Ascending aorta (tissue), 2 donors: ENCODE data around the gene TGM5. TPM values are rescaled to one million over a fixed set of nuclear protein-coding genes. Genes with fewer than 3 reads are reported as not detected.

Experiments used
- DNase-seq, 2 donors: peaks; one replicate each; pipeline ENCODE4 v3.0.0-alpha.2; 2019; ENCODE audit warnings: low spot score in 2 of 2
- H3K27ac ChIP-seq, 2 donors: fragments of 200-600 bp; sonication (generic); one replicate each; pipeline ENCODE4 v1.5.1; 2016 to 2017; ENCODE audit warnings: mild to moderate bottlenecking in 1 of 2
- H3K27me3 ChIP-seq: fragments of 200-600 bp; sonication (generic); one replicate; pipeline ENCODE4 v1.5.1; 2017
- H3K36me3 ChIP-seq, 2 donors: fragments of 200-600 bp; sonication (generic); one replicate each; pipeline ENCODE4 v1.5.1; 2016
- H3K4me1 ChIP-seq, 2 donors: fragments of 200-600 bp; sonication (generic); one replicate each; pipeline ENCODE4 v1.5.1; 2016 to 2017; ENCODE audit warnings: mild to moderate bottlenecking in 1 of 2
- H3K4me3 ChIP-seq, 2 donors: fragments of 200-600 bp; sonication (generic); one replicate each; pipeline ENCODE4 v1.5.1; 2016 to 2017; ENCODE audit warnings: mild to moderate bottlenecking in 1 of 2
- H3K9me3 ChIP-seq, 2 donors: fragments of 200-600 bp; sonication (generic); one replicate each; pipeline ENCODE4 v1.5.1; 2016
- intact Hi-C: fragments of 100-400 bp; cut with DNase I; formaldehyde crosslinking; loops from one replicate; pipeline ENCODE4 v1.15.1; 2023
- total RNA-seq: library from RNA; depleted of rRNA; stranded (reverse); fragments of >200 nt; gene quantifications from one replicate; pipeline ENCODE4 v1.1.0, GENCODE V29; 2016
- TF ChIP-seq, protein P1 (sequence below), 3 experiments: fragments of 200-600 bp in 2 of 3; fragments of 450-650 bp in 1 of 3; sonication (generic) in 2 of 3; IDR thresholded peaks; one replicate each; pipeline ENCODE4 v1.5.1; 2016 to 2019; ENCODE audit warnings: antibody characterized with exemption in 3 of 3, mild to moderate bottlenecking in 1 of 3, moderate library complexity in 1 of 3

The TGM5 gene
- total RNA-seq, 1 donor from 2014 or later = not detected

DNA sequence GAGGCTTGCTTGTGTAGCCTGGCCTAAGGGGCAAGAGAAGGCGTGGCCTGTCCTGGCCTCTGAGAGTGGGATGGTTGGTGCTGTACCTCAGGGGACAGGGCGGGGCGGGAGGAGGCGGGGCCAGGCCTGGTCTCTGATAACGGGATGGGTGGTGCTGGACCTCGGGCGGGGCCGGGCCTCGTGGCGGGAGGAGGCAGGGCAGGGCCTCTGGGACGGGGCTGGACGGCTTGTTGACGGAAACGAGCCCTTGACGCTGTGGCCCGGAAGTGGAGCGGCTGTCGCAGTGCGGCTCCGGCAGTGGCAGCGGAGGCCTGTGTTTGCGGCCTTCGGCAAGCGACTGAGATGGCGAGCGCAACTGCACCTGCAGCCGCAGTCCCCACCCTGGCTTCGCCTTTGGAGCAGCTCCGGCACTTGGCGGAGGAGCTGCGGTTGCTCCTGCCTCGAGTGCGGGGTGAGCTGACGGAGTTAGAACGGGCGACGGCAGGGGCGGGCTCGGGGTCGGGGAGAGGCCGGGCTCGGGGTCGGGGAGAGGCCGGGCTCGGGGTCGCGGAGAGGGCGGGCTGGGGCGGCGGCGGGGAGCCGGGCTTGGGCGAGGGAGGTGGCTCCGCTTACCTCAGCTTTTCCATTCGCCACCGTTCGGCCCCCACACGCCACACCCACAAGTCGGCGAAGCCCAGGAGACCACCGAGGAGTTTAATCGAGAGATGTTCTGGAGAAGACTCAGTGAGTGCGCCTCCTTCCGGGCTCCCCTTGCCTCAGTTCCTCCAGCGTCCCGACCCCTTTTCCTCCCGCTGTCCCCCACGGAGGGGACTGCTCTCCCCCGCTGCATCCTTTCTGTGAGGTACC is 81.3 kb downstream of the TGM5 start, which contains the start of gene CCNDBP1:
Gene CCNDBP1, plus strand, starts transcription at position 247 of the 846 bp plus-strand sequence. Its CDS starts 96 bp downstream, at position 343.
- Histone ChIP-seq H3K27me3 (no peaks in the 10 kb centered on the region), H3K9me3 (no peaks in the 10 kb centered on the region), H3K4me3 (peak within 1 kb of the TSS; percentile 94 to 95), H3K27ac (peak within 1 kb of the TSS; percentile 96 to 97), H3K4me1 (peaks cover 0 to 13% of the 10 kb centered on the region in 2 donors), H3K36me3 (peaks cover 12 to 29% of the 10 kb centered on the region in 2 donors)
- intact Hi-C loops = no loop called here
- peak; percentile 85 to 97 for DNase-seq
- TF ChIP-seq, protein P1, sequence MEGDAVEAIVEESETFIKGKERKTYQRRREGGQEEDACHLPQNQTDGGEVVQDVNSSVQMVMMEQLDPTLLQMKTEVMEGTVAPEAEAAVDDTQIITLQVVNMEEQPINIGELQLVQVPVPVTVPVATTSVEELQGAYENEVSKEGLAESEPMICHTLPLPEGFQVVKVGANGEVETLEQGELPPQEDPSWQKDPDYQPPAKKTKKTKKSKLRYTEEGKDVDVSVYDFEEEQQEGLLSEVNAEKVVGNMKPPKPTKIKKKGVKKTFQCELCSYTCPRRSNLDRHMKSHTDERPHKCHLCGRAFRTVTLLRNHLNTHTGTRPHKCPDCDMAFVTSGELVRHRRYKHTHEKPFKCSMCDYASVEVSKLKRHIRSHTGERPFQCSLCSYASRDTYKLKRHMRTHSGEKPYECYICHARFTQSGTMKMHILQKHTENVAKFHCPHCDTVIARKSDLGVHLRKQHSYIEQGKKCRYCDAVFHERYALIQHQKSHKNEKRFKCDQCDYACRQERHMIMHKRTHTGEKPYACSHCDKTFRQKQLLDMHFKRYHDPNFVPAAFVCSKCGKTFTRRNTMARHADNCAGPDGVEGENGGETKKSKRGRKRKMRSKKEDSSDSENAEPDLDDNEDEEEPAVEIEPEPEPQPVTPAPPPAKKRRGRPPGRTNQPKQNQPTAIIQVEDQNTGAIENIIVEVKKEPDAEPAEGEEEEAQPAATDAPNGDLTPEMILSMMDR (IDR thresholded peaks at IDR 0.05) = peak in 2 of 3 experiments; percentile 15 to 41

DNA sequence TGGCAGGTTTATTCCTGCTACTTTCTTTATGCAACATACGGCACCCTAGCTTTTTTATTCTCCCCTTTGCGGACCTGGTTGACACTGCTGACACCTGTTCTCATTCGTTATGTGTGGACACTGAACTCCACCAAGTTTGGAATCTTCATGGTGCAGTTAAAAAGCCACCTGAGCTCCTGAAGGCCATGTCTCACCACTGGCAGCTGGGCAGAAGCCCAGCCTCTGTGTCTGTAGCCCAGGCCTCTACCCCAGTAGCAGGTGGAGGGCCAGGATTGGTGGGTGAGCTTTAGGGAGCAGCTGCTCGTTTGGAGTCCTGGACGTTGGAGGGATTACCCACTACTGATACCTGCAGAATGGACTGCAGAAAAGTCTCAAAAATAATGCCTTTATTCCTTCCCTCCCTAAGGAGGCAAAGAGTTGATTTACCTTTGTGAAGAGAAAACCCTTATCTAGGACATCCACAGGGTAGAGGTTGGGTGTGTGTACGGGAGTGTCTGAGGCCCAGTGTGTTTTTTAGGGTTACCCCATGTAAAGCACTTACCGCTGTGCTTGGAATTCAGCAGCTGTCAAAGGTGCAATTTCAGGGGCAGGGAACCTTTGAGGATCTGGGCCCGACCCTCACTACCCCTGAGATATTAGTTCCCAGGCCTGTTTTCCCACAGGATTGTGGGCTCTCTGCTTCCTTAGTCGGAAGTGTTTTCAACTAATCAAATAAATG is 82.2 kb downstream of the TGM5 start:
- H3K9me3 ChIP-seq = no peaks in the 10 kb centered on the region
- no peak for DNase-seq
- H3K27ac ChIP-seq = peak overlapping the region; percentile 96 to 97
- TF ChIP-seq, protein P1 (IDR thresholded peaks at IDR 0.05) = no peak
- peaks cover 4 to 24% of the 10 kb centered on the region in 2 donors for H3K36me3 ChIP-seq
- H3K4me1 ChIP-seq = peaks cover 0 to 13% of the 10 kb centered on the region in 2 donors
- intact Hi-C loops = loop anchor here (5.0 kb wide), 1 partner anchor 77 kb away; the partner anchor contains the start of gene UBR1
- no peaks in the 10 kb centered on the region for H3K27me3 ChIP-seq
- peak overlapping the region; percentile 94 to 95 for H3K4me3 ChIP-seq

DNA sequence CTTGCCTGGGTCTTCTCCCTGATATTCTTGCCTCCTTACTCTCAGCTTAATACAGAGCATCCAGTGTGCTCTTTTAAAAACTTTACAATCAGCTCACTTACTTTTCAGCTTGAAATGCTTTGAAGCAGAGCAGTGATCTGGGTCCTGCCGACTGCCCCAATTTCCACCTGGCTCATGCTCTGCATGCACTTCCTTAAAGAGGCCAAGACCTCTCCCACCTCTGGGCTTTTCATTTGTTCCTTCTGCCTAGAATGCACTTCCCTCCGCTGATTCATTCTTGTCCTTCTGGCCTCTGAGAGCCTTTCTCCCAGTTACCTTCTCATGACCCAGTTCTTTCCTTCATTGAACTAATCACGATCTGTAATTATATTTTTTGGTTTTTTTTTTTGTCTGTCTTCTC is 83.5 kb downstream of the TGM5 start:
- DNase-seq = no peak
- Histone ChIP-seq H3K9me3 (no peaks in the 10 kb centered on the region), H3K27me3 (no peaks in the 10 kb centered on the region), H3K4me3 (no peak overlapping the region), H3K27ac (no peak overlapping the region), H3K36me3 (peaks cover 0 to 26% of the 10 kb centered on the region in 2 donors), H3K4me1 (peaks cover 0 to 13% of the 10 kb centered on the region in 2 donors)
- TF ChIP-seq, protein P1 (IDR thresholded peaks at IDR 0.05) = no peak
- intact Hi-C loops = loop anchor here (5.0 kb wide), 1 partner anchor 76 kb away; the partner anchor contains the start of gene UBR1

Other genes starting within 250 kb of the TGM5 start
- 8.2 TPM for gene UBR1, start 160.9 kb downstream of the TGM5 start, total RNA-seq
- gene TMEM62, start 133.3 kb downstream of the TGM5 start, total RNA-seq = 9.0 TPM
- gene CCNDBP1, start 81.5 kb downstream of the TGM5 start, total RNA-seq = 44.9 TPM
- gene EPB42, start 45.9 kb downstream of the TGM5 start, total RNA-seq = not detected
- not detected for gene TGM7, start 35.3 kb upstream of the TGM5 start, total RNA-seq
- 1.2 TPM for gene LCMT2, start 63.6 kb upstream of the TGM5 start, total RNA-seq
- gene ZSCAN29, start 104.1 kb upstream of the TGM5 start, total RNA-seq = 7.8 TPM
- 13.4 TPM for gene TUBGCP4, start 104.2 kb upstream of the TGM5 start, total RNA-seq
- 34.6 TPM for gene TP53BP1, start 226.2 kb upstream of the TGM5 start, total RNA-seq